T-helper 17 cell (primary cell): ENCODE data around the gene CNIH2. TPM values are rescaled to one million over a fixed set of nuclear protein-coding genes. Genes with fewer than 3 reads are reported as not detected.
"Not testable (repeated sequence)": the region's sequence is repeated elsewhere in the genome, so short reads cannot be mapped to it uniquely, and the experiment has no call there.

ENCODE experiments used
- ATAC-seq: fragments of 150-1000 bp; cut with Tn5 transposase; 2 replicates; pipeline ENCODE4 v1.10.0; 2021; ENCODE audit warnings: mild to moderate bottlenecking, moderate library complexity
- DNase-seq, 3 donors: peaks; one replicate each; pipeline versions ENCODE4 v3.0.0 to v3.0.0-alpha.2; 2020 to 2021
- H3K9me3 ChIP-seq: one replicate; pipeline ENCODE4 v1.7.0; 2013; ENCODE audit warnings: low read length, mild to moderate bottlenecking; ENCODE audit not compliant: control insufficient read depth, poor library complexity, severe bottlenecking
- H3K27ac Mint-ChIP-seq: one replicate; pipeline ENCODE4 v1.8.0; 2022; ENCODE audit warnings: mild to moderate bottlenecking, moderate library complexity, mixed read lengths
- H3K27me3 Mint-ChIP-seq: one replicate; pipeline ENCODE4 v1.8.0; 2022; ENCODE audit warnings: mixed read lengths
- H3K36me3 Mint-ChIP-seq: one replicate; pipeline ENCODE4 v1.8.0; 2022; ENCODE audit warnings: low read depth, mixed read lengths
- H3K4me1 Mint-ChIP-seq: one replicate; pipeline ENCODE4 v1.8.0; 2022; ENCODE audit warnings: mild to moderate bottlenecking, mixed read lengths
- H3K4me3 Mint-ChIP-seq: one replicate; pipeline ENCODE4 v1.8.0; 2022; ENCODE audit warnings: mild to moderate bottlenecking, moderate library complexity, mixed read lengths
- total RNA-seq, 4 donors: library from RNA in 2 of 4; stranded (reverse) in 2 of 4; gene quantifications; one replicate each; pipeline ENCODE4 v1.2.3 and lab custom pipeline; 2022 to 2026

CNIH2 gene
- total RNA-seq, 2 donors from 2014 or later, result 9.0 to 14.4 TPM

- Mint-ChIP-seq H3K36me3 (peaks cover 6% of the 10 kb centered on the region), H3K27me3 (no peaks in the 10 kb centered on the region), H3K4me1 (peaks cover 8% of the 10 kb centered on the region), H3K27ac (peak overlapping the region; percentile 54), H3K4me3 (peak overlapping the region; percentile 25)
- DNase-seq (no peak), ATAC-seq (no peak)
- no peaks in the 10 kb centered on the region for H3K9me3 ChIP-seq
These were observed 35.7 kb upstream of the CNIH2 start for GRCh38 chr11:66242095-66242765.

GRCh38 chr11:66243782-66244535, 34.0 kb upstream of the CNIH2 start:
- peaks cover 8% of the 10 kb centered on the region for H3K4me1 Mint-ChIP-seq
- peaks cover 6% of the 10 kb centered on the region for H3K36me3 Mint-ChIP-seq
- H3K27me3 Mint-ChIP-seq, result no peaks in the 10 kb centered on the region
- DNase-seq (no peak), ATAC-seq (no peak)
- H3K4me3 Mint-ChIP-seq, result peak overlapping the region; percentile 41
- peak overlapping the region; percentile 60 for H3K27ac Mint-ChIP-seq
- H3K9me3 ChIP-seq, result no peaks in the 10 kb centered on the region

GRCh38 chr11:66247295-66247694, 30.7 kb upstream of the CNIH2 start:
- no peak for DNase-seq
- H3K9me3 ChIP-seq, result no peaks in the 10 kb centered on the region
- Mint-ChIP-seq H3K4me3 (no peak overlapping the region), H3K4me1 (peaks cover 21% of the 10 kb centered on the region), H3K27ac (peak overlapping the region; percentile 85), H3K27me3 (no peaks in the 10 kb centered on the region), H3K36me3 (peaks cover 5% of the 10 kb centered on the region)
- ATAC-seq, result no peak

- Mint-ChIP-seq H3K4me3 (no peak overlapping the region), H3K27me3 (no peaks in the 10 kb centered on the region), H3K36me3 (peaks cover 5% of the 10 kb centered on the region), H3K27ac (peak overlapping the region; percentile 24), H3K4me1 (peaks cover 21% of the 10 kb centered on the region)
- no peaks in the 10 kb centered on the region for H3K9me3 ChIP-seq
- ATAC-seq, result no peak
- DNase-seq, result no peak
These were observed 30.2 kb upstream of the CNIH2 start for GRCh38 chr11:66247801-66248200.

GRCh38 chr11:66248903-66249302, 29.1 kb upstream of the CNIH2 start:
- no peaks in the 10 kb centered on the region for H3K9me3 ChIP-seq
- Mint-ChIP-seq H3K27ac (peak overlapping the region; percentile 95), H3K27me3 (no peaks in the 10 kb centered on the region), H3K4me3 (no peak overlapping the region), H3K36me3 (peaks cover 8% of the 10 kb centered on the region), H3K4me1 (peaks cover 22% of the 10 kb centered on the region)
- ATAC-seq (no peak), DNase-seq (no peak)

- H3K4me3 Mint-ChIP-seq, result no peak overlapping the region
- H3K9me3 ChIP-seq, result no peaks in the 10 kb centered on the region
- H3K27ac Mint-ChIP-seq, result no peak overlapping the region
- ATAC-seq, result no peak
- H3K27me3 Mint-ChIP-seq, result no peaks in the 10 kb centered on the region
- H3K36me3 Mint-ChIP-seq, result peaks cover 8% of the 10 kb centered on the region
- no peak for DNase-seq
- H3K4me1 Mint-ChIP-seq, result peaks cover 23% of the 10 kb centered on the region
These were observed 26.2 kb upstream of the CNIH2 start for GRCh38 chr11:66251809-66252208.

GRCh38 chr11:66253081-66253480, 24.9 kb upstream of the CNIH2 start:
- not testable (repeated sequence) for H3K27me3 Mint-ChIP-seq, DNase-seq, H3K36me3 Mint-ChIP-seq, H3K9me3 ChIP-seq, ATAC-seq
- peak overlapping the region; percentile 19 for H3K4me3 Mint-ChIP-seq
- H3K4me1 Mint-ChIP-seq, result peaks cover 21% of the 10 kb centered on the region
- peak overlapping the region; percentile 83 for H3K27ac Mint-ChIP-seq

- H3K27ac Mint-ChIP-seq, result peak overlapping the region; percentile 98
- DNase-seq (no peak), ATAC-seq (no peak)
- peaks cover 23% of the 10 kb centered on the region for H3K4me1 Mint-ChIP-seq
- peaks cover 5% of the 10 kb centered on the region for H3K36me3 Mint-ChIP-seq
- peak overlapping the region; percentile 91 for H3K4me3 Mint-ChIP-seq
- H3K9me3 ChIP-seq, result no peaks in the 10 kb centered on the region
- H3K27me3 Mint-ChIP-seq, result no peaks in the 10 kb centered on the region
These were observed 19.5 kb upstream of the CNIH2 start for GRCh38 chr11:66258473-66258893.

- no peaks in the 10 kb centered on the region for H3K9me3 ChIP-seq
- H3K4me1 Mint-ChIP-seq, result peaks cover 21% of the 10 kb centered on the region
- H3K27me3 Mint-ChIP-seq, result no peaks in the 10 kb centered on the region
- peak overlapping the region; percentile 91 for H3K4me3 Mint-ChIP-seq
- peaks cover 8% of the 10 kb centered on the region for H3K36me3 Mint-ChIP-seq
- H3K27ac Mint-ChIP-seq, result peak overlapping the region; percentile 98
- DNase-seq (no peak), ATAC-seq (no peak)
These were observed 18.8 kb upstream of the CNIH2 start for GRCh38 chr11:66259225-66259624.

- Mint-ChIP-seq H3K27ac (peak overlapping the region; percentile 98), H3K4me3 (no peak overlapping the region), H3K4me1 (peaks cover 23% of the 10 kb centered on the region), H3K27me3 (no peaks in the 10 kb centered on the region), H3K36me3 (peaks cover 8% of the 10 kb centered on the region)
- ATAC-seq, result no peak
- no peak for DNase-seq
- no peaks in the 10 kb centered on the region for H3K9me3 ChIP-seq
These were observed 18.0 kb upstream of the CNIH2 start for GRCh38 chr11:66259956-66260355.

- Mint-ChIP-seq H3K27ac (no peak overlapping the region), H3K36me3 (peaks cover 8% of the 10 kb centered on the region), H3K27me3 (no peaks in the 10 kb centered on the region)
These were observed 16.4 kb upstream of the CNIH2 start for GRCh38 chr11:66261578-66261977.

GRCh38 chr11:66262191-66262590, 15.8 kb upstream of the CNIH2 start:
- peaks cover 20% of the 10 kb centered on the region for H3K4me1 Mint-ChIP-seq
- no peak for ATAC-seq
- DNase-seq, result no peak
- H3K4me3 Mint-ChIP-seq, result no peak overlapping the region
- H3K27ac Mint-ChIP-seq, result no peak overlapping the region
- H3K9me3 ChIP-seq, result no peaks in the 10 kb centered on the region
- H3K27me3 Mint-ChIP-seq, result no peaks in the 10 kb centered on the region
- peaks cover 8% of the 10 kb centered on the region for H3K36me3 Mint-ChIP-seq

More at GRCh38 chr11:66261578-66261977, 16.4 kb upstream of the CNIH2 start:
- Mint-ChIP-seq H3K4me1 (peaks cover 21% of the 10 kb centered on the region), H3K4me3 (peak overlapping the region; percentile 25)
- DNase-seq (no peak), ATAC-seq (no peak)
- H3K9me3 ChIP-seq, result no peaks in the 10 kb centered on the region

GRCh38 chr11:66262696-66263095, 15.3 kb upstream of the CNIH2 start:
- Mint-ChIP-seq H3K4me3 (no peak overlapping the region), H3K27ac (no peak overlapping the region), H3K27me3 (no peaks in the 10 kb centered on the region), H3K4me1 (peaks cover 21% of the 10 kb centered on the region), H3K36me3 (peaks cover 8% of the 10 kb centered on the region)
- ATAC-seq (no peak), DNase-seq (no peak)
- H3K9me3 ChIP-seq, result no peaks in the 10 kb centered on the region
